HepG2 (cell line): Measurements from ENCODE around the gene SYS1. TPM values are rescaled to one million over a fixed set of nuclear protein-coding genes. Genes with fewer than 3 reads are reported as not detected.

Source experiments
- BRD4 ChIP-seq: sonication (generic); formaldehyde crosslinking; IDR thresholded peaks from 2 replicates; pipeline ENCODE4 v1.4.0; 2020; ENCODE audit warnings: missing genetic modification reagents
- ESRRA ChIP-seq: sonication (generic); formaldehyde crosslinking; IDR thresholded peaks from 2 replicates; pipeline ENCODE4 v1.5.1; 2020; ENCODE audit warnings: mild to moderate bottlenecking, low read depth, missing genetic modification reagents
- GFI1 ChIP-seq: sonication (generic); formaldehyde crosslinking; IDR thresholded peaks from 2 replicates; pipeline ENCODE4 v1.5.0; 2020; ENCODE audit warnings: missing genetic modification reagents, mild to moderate bottlenecking, borderline replicate concordance
- HNRNPL ChIP-seq: fragments of 200-400 bp; formaldehyde crosslinking; IDR thresholded peaks from 2 replicates; pipeline ENCODE4 v1.6.1; 2017; ENCODE audit warnings: mild to moderate bottlenecking, low read depth, low read length
- KDM6A ChIP-seq: IDR thresholded peaks from 2 replicates; pipeline ENCODE4 v1.6.1; 2016; ENCODE audit warnings: low read depth
- MYNN ChIP-seq: sonication (generic); formaldehyde crosslinking; IDR thresholded peaks from 2 replicates; pipeline ENCODE4 v1.4.0; 2020; ENCODE audit warnings: mild to moderate bottlenecking, low read depth, missing genetic modification reagents
- TBX2 ChIP-seq: sonication (generic); formaldehyde crosslinking; IDR thresholded peaks from 2 replicates; pipeline ENCODE4 v1.5.0; 2020; ENCODE audit warnings: missing genetic modification reagents, mild to moderate bottlenecking, borderline replicate concordance
- YEATS4 ChIP-seq: sonication (generic); formaldehyde crosslinking; IDR thresholded peaks from 2 replicates; pipeline ENCODE4 v1.4.0; 2020; ENCODE audit warnings: missing genetic modification reagents, borderline replicate concordance
- ZBTB38 ChIP-seq: sonication (generic); formaldehyde crosslinking; IDR thresholded peaks from 2 replicates; pipeline ENCODE4 v1.5.1; 2020; ENCODE audit warnings: mild to moderate bottlenecking, missing genetic modification reagents
- ZBTB42 ChIP-seq: sonication (generic); formaldehyde crosslinking; IDR thresholded peaks from 2 replicates; pipeline ENCODE4 v1.5.0; 2020; ENCODE audit warnings: mild to moderate bottlenecking, missing genetic modification reagents
- ZFP37 ChIP-seq: sonication (generic); formaldehyde crosslinking; IDR thresholded peaks from 2 replicates; pipeline ENCODE4 v1.4.0; 2020; ENCODE audit warnings: missing genetic modification reagents, borderline replicate concordance
- ZNF235 ChIP-seq: sonication (generic); formaldehyde crosslinking; IDR thresholded peaks from 2 replicates; pipeline ENCODE4 v1.8.1; 2023; ENCODE audit warnings: mild to moderate bottlenecking, missing genetic modification reagents, borderline replicate concordance
- ZNF274 ChIP-seq: sonication (generic); formaldehyde crosslinking; IDR thresholded peaks from 2 replicates; pipeline ENCODE4 v1.5.1; 2020; ENCODE audit warnings: mild to moderate bottlenecking, missing genetic modification reagents
- ZNF430 ChIP-seq: sonication (generic); formaldehyde crosslinking; IDR thresholded peaks from 2 replicates; pipeline ENCODE4 v1.9.0; 2021; ENCODE audit warnings: mild to moderate bottlenecking, missing genetic modification reagents
- ZNF572 ChIP-seq: sonication (generic); formaldehyde crosslinking; IDR thresholded peaks from 2 replicates; pipeline ENCODE4 v1.5.1; 2020; ENCODE audit warnings: mild to moderate bottlenecking, missing genetic modification reagents
- ZNF619 ChIP-seq: sonication (generic); formaldehyde crosslinking; IDR thresholded peaks from 2 replicates; pipeline ENCODE4 v1.4.0; 2020; ENCODE audit warnings: mild to moderate bottlenecking, missing genetic modification reagents
- ZNF768 ChIP-seq: sonication (generic); formaldehyde crosslinking; IDR thresholded peaks from 2 replicates; pipeline ENCODE4 v1.4.0; 2020; ENCODE audit warnings: missing genetic modification reagents
- ZNF776 ChIP-seq: sonication (generic); formaldehyde crosslinking; IDR thresholded peaks from 2 replicates; pipeline ENCODE4 v1.4.0; 2020; ENCODE audit warnings: mild to moderate bottlenecking, missing genetic modification reagents
- ZNF788 ChIP-seq: sonication (generic); formaldehyde crosslinking; IDR thresholded peaks from 2 replicates; pipeline ENCODE4 v1.5.0; 2020; ENCODE audit warnings: mild to moderate bottlenecking, missing genetic modification reagents, borderline replicate concordance
- ZNF883 ChIP-seq: sonication (generic); formaldehyde crosslinking; IDR thresholded peaks from 2 replicates; pipeline ENCODE4 v1.5.1; 2020; ENCODE audit warnings: mild to moderate bottlenecking, missing genetic modification reagents; ENCODE audit errors: not compliant biosample characterization
- polyA plus RNA-seq, 8 experiments: library from polyadenylated mRNA; depleted of rRNA in 3 of 8; stranded (reverse) in 7 of 8; unstranded in 1 of 8; fragments of >200 nt; fragmentation: Illumina TruSeq in 4 of 8; extraction: Trizol in 4 of 8; gene quantifications; 2 replicates each; pipeline versions ENCODE4 v1.2.1 to v1.2.3, GENCODE V29; 2011 to 2016; ENCODE audit warnings: low read depth in 4 of 8, missing spikeins in 1 of 8, mixed read lengths in 1 of 8; ENCODE audit not compliant: insufficient read depth in 1 of 8
- total RNA-seq, 5 experiments: library from RNA; depleted of rRNA; stranded (reverse); fragments of >200 nt; fragmentation: Illumina TruSeq; extraction: Trizol; gene quantifications; 2 replicates each; pipeline ENCODE4 v1.2.3, GENCODE V29; 2016; ENCODE audit warnings: low read depth in 1 of 5
- TF ChIP-seq, protein P1 (sequence below): sonication (generic); formaldehyde crosslinking; IDR thresholded peaks from 2 replicates; pipeline ENCODE4 v1.4.0; 2020; ENCODE audit warnings: mild to moderate bottlenecking, missing genetic modification reagents
- TF ChIP-seq, protein P2 (sequence below): sonication (generic); formaldehyde crosslinking; IDR thresholded peaks from 2 replicates; pipeline ENCODE4 v1.4.0; 2020; ENCODE audit warnings: mild to moderate bottlenecking, missing genetic modification reagents
- TF ChIP-seq, protein P3 (sequence below), 2 experiments: sonication (generic) in 1 of 2; formaldehyde crosslinking in 1 of 2; IDR thresholded peaks; 2 replicates each; pipeline versions ENCODE4 v1.4.0 to v1.6.1; 2018 to 2020; ENCODE audit warnings: missing genetic modification reagents in 2 of 2, borderline replicate concordance in 1 of 2, low read depth in 1 of 2, mild to moderate bottlenecking in 1 of 2, missing biosample characterization in 1 of 2
- TF ChIP-seq, protein P4 (sequence below): sonication (generic); formaldehyde crosslinking; IDR thresholded peaks from 2 replicates; pipeline ENCODE4 v1.8.1; 2023; ENCODE audit warnings: mild to moderate bottlenecking, missing genetic modification reagents

SYS1 gene
- total and polyA plus RNA-seq, 2 of the 13 experiments (the other 11 are each of a cell fraction or from before 2014, with no cell fraction given): 38.3 to 65.6 TPM

DNA sequence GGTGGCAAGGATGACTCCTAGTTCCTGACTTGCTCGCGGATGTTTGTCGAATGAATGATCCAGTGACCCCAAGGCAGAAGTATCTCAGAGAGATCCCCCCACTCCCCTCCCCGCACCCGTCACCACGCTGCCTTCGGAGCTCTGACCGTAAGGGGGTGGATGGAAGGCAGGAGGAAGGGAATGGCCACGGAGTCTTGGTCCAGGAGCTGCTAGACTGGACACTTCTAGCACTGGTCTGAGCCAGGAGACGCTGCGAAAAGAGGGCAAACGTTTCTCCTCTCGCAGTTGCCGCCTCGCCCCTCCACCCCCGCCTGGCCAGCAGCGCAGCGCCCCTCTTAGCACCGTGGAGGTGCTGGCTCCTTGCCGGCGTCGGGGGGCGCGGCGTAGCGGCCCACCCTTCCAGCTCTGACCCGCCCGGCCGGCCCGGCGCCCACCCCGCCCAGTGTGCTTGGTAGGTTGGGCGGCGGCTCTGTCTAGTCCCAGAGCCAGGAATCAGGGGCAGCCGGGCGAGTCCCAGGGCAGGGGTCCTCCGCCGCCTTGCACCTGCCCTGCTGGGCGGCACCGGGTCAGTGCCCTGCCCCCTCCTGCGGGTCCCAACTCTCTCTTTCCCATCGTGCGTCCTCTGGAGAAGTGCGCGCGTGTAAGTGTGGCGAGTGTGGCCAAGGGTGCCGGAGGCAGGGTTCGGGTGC is 42.8 kb downstream of the SYS1 start (continued):
- TF ChIP-seq ZNF430 (CRISPR knock-in tag) (peak; percentile 45; the same call in 1 of the 2 replicates), HNRNPL (peak; percentile 81), ZBTB38 (CRISPR knock-in tag) (0 out of 2 replicates have a peak, but pooled peaks have one; percentile 21), ZNF274 (CRISPR knock-in tag) (peak; percentile 55; the same call in 1 of the 2 replicates), ESRRA (CRISPR knock-in tag) (0 out of 2 replicates have a peak, but pooled peaks have one; percentile 25), ZNF776 (CRISPR knock-in tag) (peak; percentile 80), ZNF235 (0 out of 2 replicates have a peak, but pooled peaks have one; percentile 20), GFI1 (CRISPR knock-in tag) (0 out of 2 replicates have a peak, but pooled peaks have one; percentile 13), ZBTB42 (CRISPR knock-in tag) (peak; percentile 19; the same call in 1 of the 2 replicates), TBX2 (CRISPR knock-in tag) (peak; percentile 72; the same call in 1 of the 2 replicates), ZNF883 (CRISPR knock-in tag) (peak; percentile 56), ZNF619 (CRISPR knock-in tag) (0 out of 2 replicates have a peak, but pooled peaks have one; percentile 41), ZFP37 (CRISPR knock-in tag) (no peak), BRD4 (CRISPR knock-in tag) (0 out of 2 replicates have a peak, but pooled peaks have one; percentile 37), ZNF572 (CRISPR knock-in tag) (peak; percentile 26; the same call in 1 of the 2 replicates), ZNF768 (no peak), ZNF788 (CRISPR knock-in tag) (peak; percentile 61; the same call in 1 of the 2 replicates), YEATS4 (CRISPR knock-in tag) (peak; percentile 43; the same call in 1 of the 2 replicates), KDM6A (CRISPR knock-in tag) (no peak), MYNN (CRISPR knock-in tag) (no peak)
- TF ChIP-seq, protein P1, sequence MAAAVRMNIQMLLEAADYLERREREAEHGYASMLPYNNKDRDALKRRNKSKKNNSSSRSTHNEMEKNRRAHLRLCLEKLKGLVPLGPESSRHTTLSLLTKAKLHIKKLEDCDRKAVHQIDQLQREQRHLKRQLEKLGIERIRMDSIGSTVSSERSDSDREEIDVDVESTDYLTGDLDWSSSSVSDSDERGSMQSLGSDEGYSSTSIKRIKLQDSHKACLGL: peak; percentile 74
- TF ChIP-seq, protein P2, sequence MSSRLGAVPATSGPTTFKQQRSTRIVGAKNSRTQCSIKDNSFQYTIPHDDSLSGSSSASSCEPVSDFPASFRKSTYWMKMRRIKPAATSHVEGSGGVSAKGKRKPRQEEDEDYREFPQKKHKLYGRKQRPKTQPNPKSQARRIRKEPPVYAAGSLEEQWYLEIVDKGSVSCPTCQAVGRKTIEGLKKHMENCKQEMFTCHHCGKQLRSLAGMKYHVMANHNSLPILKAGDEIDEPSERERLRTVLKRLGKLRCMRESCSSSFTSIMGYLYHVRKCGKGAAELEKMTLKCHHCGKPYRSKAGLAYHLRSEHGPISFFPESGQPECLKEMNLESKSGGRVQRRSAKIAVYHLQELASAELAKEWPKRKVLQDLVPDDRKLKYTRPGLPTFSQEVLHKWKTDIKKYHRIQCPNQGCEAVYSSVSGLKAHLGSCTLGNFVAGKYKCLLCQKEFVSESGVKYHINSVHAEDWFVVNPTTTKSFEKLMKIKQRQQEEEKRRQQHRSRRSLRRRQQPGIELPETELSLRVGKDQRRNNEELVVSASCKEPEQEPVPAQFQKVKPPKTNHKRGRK (CRISPR knock-in tag): 0 out of 2 replicates have a peak, but pooled peaks have one; percentile 17
- TF ChIP-seq, protein P3, sequence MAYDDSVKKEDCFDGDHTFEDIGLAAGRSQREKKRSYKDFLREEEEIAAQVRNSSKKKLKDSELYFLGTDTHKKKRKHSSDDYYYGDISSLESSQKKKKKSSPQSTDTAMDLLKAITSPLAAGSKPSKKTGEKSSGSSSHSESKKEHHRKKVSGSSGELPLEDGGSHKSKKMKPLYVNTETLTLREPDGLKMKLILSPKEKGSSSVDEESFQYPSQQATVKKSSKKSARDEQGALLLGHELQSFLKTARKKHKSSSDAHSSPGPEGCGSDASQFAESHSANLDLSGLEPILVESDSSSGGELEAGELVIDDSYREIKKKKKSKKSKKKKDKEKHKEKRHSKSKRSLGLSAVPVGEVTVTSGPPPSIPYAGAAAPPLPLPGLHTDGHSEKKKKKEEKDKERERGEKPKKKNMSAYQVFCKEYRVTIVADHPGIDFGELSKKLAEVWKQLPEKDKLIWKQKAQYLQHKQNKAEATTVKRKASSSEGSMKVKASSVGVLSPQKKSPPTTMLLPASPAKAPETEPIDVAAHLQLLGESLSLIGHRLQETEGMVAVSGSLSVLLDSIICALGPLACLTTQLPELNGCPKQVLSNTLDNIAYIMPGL (CRISPR knock-in tag; IDR thresholded peaks at IDR 0.05; ENCODE audit: borderline replicate concordance in 1 of 2, low read depth in 1 of 2): peak in 1 of 2 experiments; percentile 52; a peak in 1 of 4 replicates
- TF ChIP-seq, protein P4, sequence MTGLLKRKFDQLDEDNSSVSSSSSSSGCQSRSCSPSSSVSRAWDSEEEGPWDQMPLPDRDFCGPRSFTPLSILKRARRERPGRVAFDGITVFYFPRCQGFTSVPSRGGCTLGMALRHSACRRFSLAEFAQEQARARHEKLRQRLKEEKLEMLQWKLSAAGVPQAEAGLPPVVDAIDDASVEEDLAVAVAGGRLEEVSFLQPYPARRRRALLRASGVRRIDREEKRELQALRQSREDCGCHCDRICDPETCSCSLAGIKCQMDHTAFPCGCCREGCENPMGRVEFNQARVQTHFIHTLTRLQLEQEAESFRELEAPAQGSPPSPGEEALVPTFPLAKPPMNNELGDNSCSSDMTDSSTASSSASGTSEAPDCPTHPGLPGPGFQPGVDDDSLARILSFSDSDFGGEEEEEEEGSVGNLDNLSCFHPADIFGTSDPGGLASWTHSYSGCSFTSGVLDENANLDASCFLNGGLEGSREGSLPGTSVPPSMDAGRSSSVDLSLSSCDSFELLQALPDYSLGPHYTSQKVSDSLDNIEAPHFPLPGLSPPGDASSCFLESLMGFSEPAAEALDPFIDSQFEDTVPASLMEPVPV (CRISPR knock-in tag): 0 out of 2 replicates have a peak, but pooled peaks have one; percentile 43
